Measurements from ENCODE around the gene PRKG1. TPM values are rescaled to one million over a fixed set of nuclear protein-coding genes. Genes with fewer than 3 reads are reported as not detected.

The PRKG1 gene
- total and polyA plus RNA-seq, 2 of the 8 experiments (the other 6 are each of a cell fraction or from before 2014, with no cell fraction given): 4.2 to 15.2 TPM

GRCh38 chr10:51861731-51862130 is 787.4 kb downstream of the PRKG1 start (continued):
- TF ChIP-seq SAP30 (IDR thresholded peaks at IDR 0.05; ENCODE audit: insufficient read depth, insufficient replicate concordance, low read length) (no peak), SIN3A (conservative IDR thresholded peaks at IDR 0.05 in 1 of 2, IDR thresholded peaks at IDR 0.05 in 1 of 2; ENCODE audit: low read depth in 1 of 2, low read length in 2 of 2) (no peak), BACH1 (IDR thresholded peaks at IDR 0.05; ENCODE audit: low read length) (no peak), TAF7 (optimal IDR thresholded peaks at IDR 0.05; ENCODE audit: borderline replicate concordance, low read depth, low read length) (no peak), YY1 (IDR thresholded peaks at IDR 0.05; ENCODE audit: low read depth, low read length) (no peak), CHD1 (IDR thresholded peaks at IDR 0.05; ENCODE audit: low read depth, low read length) (no peak), TBP (IDR thresholded peaks at IDR 0.05; ENCODE audit: low read depth, low read length) (no peak), SUZ12 (IDR thresholded peaks at IDR 0.05; ENCODE audit: low read length) (no peak)

Measured in H1 (cell line).